Pancreas (tissue), 10 donors: ENCODE measurements around the gene FOXL2NB. TPM values are rescaled to one million over a fixed set of nuclear protein-coding genes. Genes with fewer than 3 reads are reported as not detected.

Experiments
- ATAC-seq, 4 donors: fragments of 200-7000 bp; cut with Tn5 transposase; one replicate each; pipeline versions ENCODE4 v1.8.0 to v1.9.1; 2020; ENCODE audit warnings: mild to moderate bottlenecking in 4 of 4, moderate library complexity in 4 of 4
- DNase-seq, 6 donors: peaks; one replicate each; pipeline ENCODE4 v3.0.0-alpha.2; 2020
- FAIRE-seq: peaks from 2 replicates; lab custom pipeline; 2012; peaks lifted over from hg19 to GRCh38; lab: Jason Lieb, UNC
- H3K27ac ChIP-seq, 4 donors: fragments of 200-600 bp; sonication (generic); 1 replicate in 3 of 4; 2 replicates in 1 of 4; pipeline versions ENCODE4 v1.5.0 to v1.8.0; 2020
- H3K27me3 ChIP-seq, 4 donors: fragments of 200-600 bp; one replicate each; pipeline ENCODE4 v1.8.0; 2021
- H3K36me3 ChIP-seq, 3 donors: fragments of 200-600 bp; sonication (generic) in 1 of 3; one replicate each; pipeline versions ENCODE4 v1.5.0 to v1.8.0; 2020 to 2021
- H3K4me1 ChIP-seq, 3 donors: fragments of 200-600 bp; one replicate each; pipeline ENCODE4 v1.8.0; 2021
- H3K4me3 ChIP-seq, 4 donors: fragments of 200-600 bp; sonication (generic) in 2 of 4; one replicate each; pipeline versions ENCODE4 v1.5.0 to v1.8.0; 2020 to 2021
- H3K9me3 ChIP-seq, 4 donors: fragments of 200-600 bp; one replicate each; pipeline ENCODE4 v1.8.0; 2021
- WGBS, 2 donors: extraction: QIAGEN DNeasy Blood & Tissue Kit; methylation state at CpG; one replicate each; pipeline ENCODE4 v1.1.7; 2013; 5-methylcytosine and 5-hydroxymethylcytosine counted together
- intact Hi-C, 3 donors: fragments of 100-400 bp; cut with DNase I; formaldehyde crosslinking; loops; one replicate each; pipeline versions ENCODE4 v1.11.1 to v1.14.2; 2022
- polyA plus RNA-seq, 2 donors: library from polyadenylated mRNA; stranded (reverse); fragments of 200-250 nt; gene quantifications; one replicate each; pipeline ENCODE4 v1.2.3, GENCODE V29; 2013
- total RNA-seq, 6 donors: library from RNA; stranded (reverse); fragmentation: NEBNext Ultra II Directional in 4 of 6; extraction: Animal tissue kit (Norgen Biotek cat#: 25700) in 4 of 6; gene quantifications; one replicate each; pipeline versions ENCODE4 v1.2.1 to v1.2.4, GENCODE V29; 2021 to 2023
- TF ChIP-seq, protein P1 (sequence below), 4 donors: fragments of 200-600 bp; sonication (generic) in 3 of 4; IDR thresholded peaks; one replicate each; pipeline versions ENCODE4 v1.5.0 to v1.8.0; 2021; ENCODE audit warnings: antibody characterized with exemption in 4 of 4
- donor health status: healthy with polysubstance abuse.
- donor health status: DM: no; HTN: no; CAD: no; lungs with moderate emphysema.
- donor health status: DM: no; HTN: no; CAD: no.
- donor health status: control.
- donor health status: control.
- donor health status: Bipolar disorder and iron deficiency.
- donor health status: DM: yes; HTN: yes; CAD: no.
- donor health status: DM: no; HTN: no; CAD: no.
- donor health status: DM: no; HTN: no; CAD: no.
- donor health status: DM: yes; HTN: yes; CAD: no.

The FOXL2NB gene
- total and polyA plus RNA-seq, 8 donors: 0.09 to 0.22 TPM; not detected in 6

DNA sequence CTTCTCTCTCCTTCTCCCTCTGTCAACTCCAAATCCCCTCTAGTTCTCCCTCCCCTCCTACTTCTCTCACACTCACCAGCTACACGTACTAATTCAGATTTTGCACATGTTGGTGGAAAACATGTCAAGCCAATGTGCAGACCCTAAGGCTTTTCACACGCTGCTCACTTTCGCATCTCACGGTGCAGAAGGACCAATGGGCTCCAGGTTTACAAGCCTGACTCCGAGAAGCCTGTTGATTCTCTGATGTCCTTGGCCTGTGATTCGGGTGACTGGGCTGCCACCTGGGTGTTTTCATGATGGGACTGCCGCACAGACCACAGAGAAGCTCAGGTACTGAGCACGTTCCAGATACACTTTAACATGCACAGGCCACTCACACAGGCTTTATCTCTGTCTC is 3.7 kb downstream of the FOXL2NB start:
- TF ChIP-seq, protein P1, sequence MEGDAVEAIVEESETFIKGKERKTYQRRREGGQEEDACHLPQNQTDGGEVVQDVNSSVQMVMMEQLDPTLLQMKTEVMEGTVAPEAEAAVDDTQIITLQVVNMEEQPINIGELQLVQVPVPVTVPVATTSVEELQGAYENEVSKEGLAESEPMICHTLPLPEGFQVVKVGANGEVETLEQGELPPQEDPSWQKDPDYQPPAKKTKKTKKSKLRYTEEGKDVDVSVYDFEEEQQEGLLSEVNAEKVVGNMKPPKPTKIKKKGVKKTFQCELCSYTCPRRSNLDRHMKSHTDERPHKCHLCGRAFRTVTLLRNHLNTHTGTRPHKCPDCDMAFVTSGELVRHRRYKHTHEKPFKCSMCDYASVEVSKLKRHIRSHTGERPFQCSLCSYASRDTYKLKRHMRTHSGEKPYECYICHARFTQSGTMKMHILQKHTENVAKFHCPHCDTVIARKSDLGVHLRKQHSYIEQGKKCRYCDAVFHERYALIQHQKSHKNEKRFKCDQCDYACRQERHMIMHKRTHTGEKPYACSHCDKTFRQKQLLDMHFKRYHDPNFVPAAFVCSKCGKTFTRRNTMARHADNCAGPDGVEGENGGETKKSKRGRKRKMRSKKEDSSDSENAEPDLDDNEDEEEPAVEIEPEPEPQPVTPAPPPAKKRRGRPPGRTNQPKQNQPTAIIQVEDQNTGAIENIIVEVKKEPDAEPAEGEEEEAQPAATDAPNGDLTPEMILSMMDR (IDR thresholded peaks at IDR 0.05): no peak
- Histone ChIP-seq H3K4me3 (no peak overlapping the region), H3K27me3 (peaks cover 0 to 23% (median 1%) of the 10 kb centered on the region in 4 donors), H3K27ac (no peak overlapping the region), H3K36me3 (no peaks in the 10 kb centered on the region), H3K9me3 (no peaks in the 10 kb centered on the region), H3K4me1 (peaks cover 0 to 9% (median 0%) of the 10 kb centered on the region in 3 donors)
- intact Hi-C loops: no loop called here
- DNase-seq (no peak), FAIRE-seq (no peak), ATAC-seq (no peak)
- whole genome bisulfite sequencing, 2 donors: 86 to 93% methylated on average over 8 of the region's 8 CpGs

DNA sequence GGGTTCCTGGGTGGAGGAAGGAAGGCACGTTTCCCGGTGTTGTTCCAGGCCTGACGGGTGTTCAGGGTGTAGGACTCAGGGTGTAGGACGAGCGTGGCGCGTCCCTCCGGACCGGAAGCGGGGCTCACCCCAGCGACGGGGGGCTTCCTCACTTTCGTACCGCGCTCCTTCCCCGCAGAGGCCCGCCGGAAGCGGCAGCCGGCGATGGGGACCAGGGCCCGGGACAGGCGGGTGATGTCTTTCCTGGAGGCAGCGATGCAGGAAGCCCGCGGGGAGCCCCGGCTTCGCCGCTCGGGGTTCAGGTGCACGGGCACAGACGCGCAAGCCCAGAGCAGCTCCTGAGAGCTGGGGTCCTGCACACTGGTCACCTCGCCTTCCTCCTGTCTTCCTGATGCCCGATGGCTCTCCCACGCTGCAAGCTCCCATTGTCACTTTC is 13.4 kb downstream of the FOXL2NB start:
- no peak overlapping the region for H3K27ac ChIP-seq
- ATAC-seq: no peak
- H3K4me1 ChIP-seq: no peaks in the 10 kb centered on the region
- TF ChIP-seq, protein P1 (IDR thresholded peaks at IDR 0.05): no peak
- no peak for FAIRE-seq
- intact Hi-C loops: no loop called here
- no peaks in the 10 kb centered on the region for H3K9me3 ChIP-seq
- no peak for DNase-seq
- H3K4me3 ChIP-seq: no peak overlapping the region
- WGBS, 2 donors: 14 to 22% methylated on average over 32 to 36 of the region's 36 CpGs
- no peaks in the 10 kb centered on the region for H3K36me3 ChIP-seq
- H3K27me3 ChIP-seq: peaks cover 0 to 4% (median 1%) of the 10 kb centered on the region in 4 donors

DNA sequence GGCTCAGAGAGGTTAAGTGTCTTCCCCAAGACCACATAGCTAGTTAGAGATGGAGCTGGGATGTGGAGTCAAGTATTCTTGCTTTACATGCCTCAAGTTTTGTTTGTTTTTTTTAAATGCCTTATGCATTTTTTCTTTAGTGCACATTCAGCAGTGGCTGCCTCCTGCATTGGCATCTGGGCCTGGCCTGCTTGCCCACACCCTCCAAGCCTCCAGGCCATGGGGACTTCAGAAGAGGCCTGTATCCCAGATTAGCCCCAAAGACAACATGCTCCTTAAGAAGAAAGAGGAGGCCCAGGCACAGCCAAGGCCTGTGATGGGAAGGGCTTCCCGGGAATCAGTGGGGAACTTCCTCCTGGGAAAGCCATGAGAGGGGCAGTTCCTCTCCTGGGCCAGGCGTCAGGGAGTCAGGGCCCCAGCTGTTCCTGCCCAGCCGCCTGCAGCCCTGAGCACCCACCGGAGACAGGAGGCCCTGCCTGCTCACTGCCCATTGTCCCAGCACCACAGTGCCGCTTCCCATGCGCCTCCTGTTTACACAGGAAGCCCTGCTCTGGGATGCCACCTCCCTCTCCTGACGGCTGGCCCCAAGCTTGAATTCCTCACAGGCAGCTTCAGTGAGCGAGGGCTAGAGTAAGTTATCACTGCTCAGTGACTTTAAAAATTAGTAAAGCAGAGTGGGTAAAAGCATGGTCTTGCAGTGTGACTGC is 16.0 kb downstream of the FOXL2NB start:
- Histone ChIP-seq H3K9me3 (no peaks in the 10 kb centered on the region), H3K4me3 (no peak overlapping the region), H3K4me1 (no peaks in the 10 kb centered on the region), H3K27ac (no peak overlapping the region), H3K36me3 (no peaks in the 10 kb centered on the region), H3K27me3 (peaks cover 0 to 4% (median 0%) of the 10 kb centered on the region in 4 donors)
- no peak for FAIRE-seq
- no peak for DNase-seq
- TF ChIP-seq, protein P1 (IDR thresholded peaks at IDR 0.05): no peak
- ATAC-seq: no peak
- 72 to 77% methylated on average over 8 of the region's 8 CpGs for WGBS, 2 donors
- intact Hi-C loops: no loop called here

DNA sequence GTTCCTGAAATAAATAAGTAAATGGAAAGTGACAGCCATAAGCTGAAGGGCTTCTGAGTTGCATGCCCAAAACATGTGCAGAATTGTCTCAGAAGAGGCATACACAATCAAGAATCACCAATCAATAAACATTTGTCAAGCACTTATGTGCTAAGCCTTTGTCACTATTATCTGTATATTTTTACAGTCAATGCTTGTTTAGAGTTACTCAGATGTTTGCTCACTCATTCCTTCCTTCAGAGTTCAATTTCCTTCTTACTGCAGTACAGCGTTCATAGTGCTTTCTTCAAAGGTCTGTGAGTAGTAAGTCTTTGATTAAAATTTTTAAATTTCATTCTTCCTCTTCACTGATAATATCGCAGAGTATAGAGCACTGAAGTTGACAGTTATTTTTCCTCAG is 17.2 kb downstream of the FOXL2NB start:
- TF ChIP-seq, protein P1 (IDR thresholded peaks at IDR 0.05): no peak
- WGBS, 2 donors: 84 to 88% methylated on average over 2 of the region's 2 CpGs
- Histone ChIP-seq H3K4me3 (no peak overlapping the region), H3K36me3 (no peaks in the 10 kb centered on the region), H3K9me3 (no peaks in the 10 kb centered on the region), H3K4me1 (no peaks in the 10 kb centered on the region), H3K27me3 (peaks cover 0 to 4% (median 0%) of the 10 kb centered on the region in 4 donors), H3K27ac (no peak overlapping the region)
- FAIRE-seq: no peak
- DNase-seq: no peak
- intact Hi-C loops: no loop called here
- no peak for ATAC-seq

DNA sequence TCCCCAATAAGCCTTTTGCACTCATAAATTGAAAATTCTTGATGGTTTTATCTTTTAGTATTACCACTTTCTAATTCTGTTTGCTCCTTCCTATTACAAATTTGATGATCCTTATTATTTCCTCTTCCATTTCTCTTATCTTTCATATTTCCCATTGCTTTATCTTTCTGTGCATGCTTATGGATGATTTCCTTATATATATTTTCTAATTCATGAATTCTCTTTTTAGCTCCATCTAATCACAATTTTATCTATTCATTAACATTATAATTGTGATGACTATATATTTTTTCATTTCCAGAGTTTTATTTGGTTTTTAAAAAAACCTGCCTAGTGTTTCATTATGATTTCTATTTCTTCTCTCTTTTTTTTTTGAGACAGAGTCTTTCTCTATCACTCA is 17.9 kb downstream of the FOXL2NB start:
- ATAC-seq: no peak
- Histone ChIP-seq H3K4me3 (no peak overlapping the region), H3K9me3 (no peaks in the 10 kb centered on the region), H3K36me3 (no peaks in the 10 kb centered on the region), H3K4me1 (no peaks in the 10 kb centered on the region), H3K27ac (no peak overlapping the region), H3K27me3 (peaks cover 0 to 4% (median 0%) of the 10 kb centered on the region in 4 donors)
- DNase-seq: no peak
- intact Hi-C loops: no loop called here
- FAIRE-seq: no peak
- TF ChIP-seq, protein P1 (IDR thresholded peaks at IDR 0.05): no peak
